HG03439 (cell line): Measurements from ENCODE around the gene PRKAG3.
"Not testable (repeated sequence)": the region's sequence is repeated elsewhere in the genome, so short reads cannot be mapped to it uniquely, and the experiment has no call there.

Experiments used
- ATAC-seq: cut with Tn5 transposase; IDR thresholded peaks from one replicate; pipeline ENCODE4 v1.9.1; 2021; ENCODE audit warnings: mild to moderate bottlenecking, moderate library complexity; ENCODE audit not compliant: unreplicated experiment

Gene PRKAG3

GRCh38 chr2:218783688-218784087 is 47.9 kb downstream of the PRKAG3 start:
- ATAC-seq: no peak

- ATAC-seq: no peak
Measured at GRCh38 chr2:218782528-218782844, 49.1 kb downstream of the PRKAG3 start.

GRCh38 chr2:218781691-218782527 is 49.7 kb downstream of the PRKAG3 start, which contains the start of gene CYP27A1:
Gene CYP27A1, plus strand, starts transcription at chr2:218782147. Its CDS starts 36 bp downstream, at chr2:218782183.
- no peak for ATAC-seq

GRCh38 chr2:218780851-218781690 is 50.5 kb downstream of the PRKAG3 start:
- ATAC-seq: no peak

GRCh38 chr2:218780046-218780445 is 51.6 kb downstream of the PRKAG3 start:
- no peak for ATAC-seq

GRCh38 chr2:218777276-218777990 is 54.2 kb downstream of the PRKAG3 start:
- ATAC-seq: no peak

GRCh38 chr2:218776488-218776887 is 55.1 kb downstream of the PRKAG3 start:
- no peak for ATAC-seq

- ATAC-seq: no peak
Measured at GRCh38 chr2:218773881-218774280, 57.7 kb downstream of the PRKAG3 start.

- ATAC-seq: not testable (repeated sequence)
Measured at GRCh38 chr2:218772759-218773158, 58.8 kb downstream of the PRKAG3 start.
